Activated effector memory CD4-positive, alpha-beta T cell treated with Interleukin-2 at 50 U/mL for 16 hours (primary cell): Measurements from ENCODE around the gene EIF2A.
A peak's percentile ranks its signal among the peaks of the same experiment; 100 is the strongest.
"Not testable (repeated sequence)": the region's sequence is repeated elsewhere in the genome, so short reads cannot be mapped to it uniquely, and the experiment has no call there.

Experiments used
- DNase-seq: peaks from one replicate; pipeline ENCODE4 v3.0.0-alpha.2; 2020

Gene EIF2A

DNA sequence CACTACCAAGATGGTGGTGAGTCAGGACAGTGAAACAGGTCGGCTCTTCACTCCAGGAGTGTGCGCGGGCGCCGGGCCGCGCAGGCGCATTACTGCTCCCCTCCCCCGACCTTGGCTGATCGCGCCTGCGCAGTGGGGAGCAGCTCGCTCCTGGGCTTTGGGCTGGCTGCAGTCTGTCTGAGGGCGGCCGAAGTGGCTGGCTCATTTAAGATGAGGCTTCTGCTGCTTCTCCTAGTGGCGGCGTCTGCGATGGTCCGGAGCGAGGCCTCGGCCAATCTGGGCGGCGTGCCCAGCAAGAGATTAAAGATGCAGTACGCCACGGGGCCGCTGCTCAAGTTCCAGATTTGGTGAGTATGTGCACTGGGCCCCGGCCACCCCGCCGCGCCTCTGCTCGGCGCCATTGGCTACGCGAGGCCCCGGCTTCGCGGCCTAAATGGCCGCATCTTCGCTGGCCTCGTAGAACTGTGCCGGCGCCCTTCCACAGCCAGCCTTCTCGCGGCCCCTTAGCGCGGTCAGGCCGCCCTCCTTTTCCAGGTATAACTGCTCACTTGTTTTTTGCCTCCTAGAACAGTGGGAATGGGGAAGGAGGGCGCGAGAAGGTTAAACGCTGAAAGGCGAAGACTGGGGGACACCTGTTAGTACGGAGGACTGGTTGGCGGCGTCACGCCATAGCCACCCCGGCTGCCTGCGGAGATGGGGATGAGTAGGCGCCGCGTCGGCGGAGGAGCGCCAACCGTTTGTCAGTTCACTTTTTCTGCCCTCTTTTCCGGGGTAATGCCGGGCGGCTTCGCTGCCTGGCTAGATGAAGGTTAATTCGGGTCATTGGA lies 56.8 kb downstream of the EIF2A start, which contains the start of gene SELENOT:
SELENOT (plus strand) TSS at position 169 of the 827 bp plus-strand sequence; CDS start at position 211, 42 bp downstream.
- DNase-seq: peak; percentile 94

DNA sequence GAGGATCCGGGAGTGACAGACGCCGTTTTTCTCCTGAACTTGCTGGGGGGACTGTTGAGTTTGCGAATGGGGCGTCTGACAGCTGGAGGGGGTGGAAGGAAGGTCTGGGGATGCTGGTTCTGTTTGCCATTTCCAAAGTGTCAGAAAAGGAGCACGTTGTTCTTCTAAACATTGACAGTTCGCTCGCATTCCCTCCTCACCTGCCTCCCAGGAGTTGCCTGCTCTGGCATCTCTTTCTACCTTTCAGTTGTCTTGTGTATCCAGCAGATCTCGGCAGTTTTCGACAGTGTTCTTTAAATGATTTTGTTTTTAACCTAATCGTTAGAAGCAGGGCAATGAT lies 57.4 kb downstream of the EIF2A start:
- no peak for DNase-seq

DNA sequence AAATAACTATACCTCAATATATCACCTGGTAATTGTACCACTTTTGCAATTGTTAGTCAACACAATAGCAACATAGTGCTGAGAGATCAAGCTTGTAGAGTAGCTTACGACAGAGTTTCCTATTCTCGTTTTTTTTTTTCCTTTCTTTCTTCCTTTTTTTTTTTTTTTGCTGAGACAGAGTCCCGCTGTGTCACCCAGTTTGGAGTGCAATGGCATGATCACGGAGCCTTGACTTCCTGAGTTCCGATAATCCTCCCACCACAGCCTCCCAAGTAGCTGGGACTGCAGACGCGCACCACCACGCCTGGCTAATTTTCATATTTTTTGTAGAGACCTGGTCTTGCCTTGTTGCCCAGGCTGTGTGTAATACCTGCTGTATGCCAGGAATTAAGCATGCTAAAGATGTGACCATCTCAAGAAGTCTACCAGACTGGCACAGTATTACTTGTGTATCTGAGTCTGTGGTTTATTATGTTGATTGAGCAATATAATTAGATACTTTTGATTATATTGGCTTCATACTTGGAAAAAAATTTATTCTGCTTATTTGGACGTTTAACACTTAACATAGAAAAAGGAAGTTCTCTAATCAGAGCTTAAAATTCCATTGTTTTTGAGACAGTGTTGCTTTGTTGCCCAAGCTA lies 59.5 kb downstream of the EIF2A start:
- DNase-seq: no peak

DNA sequence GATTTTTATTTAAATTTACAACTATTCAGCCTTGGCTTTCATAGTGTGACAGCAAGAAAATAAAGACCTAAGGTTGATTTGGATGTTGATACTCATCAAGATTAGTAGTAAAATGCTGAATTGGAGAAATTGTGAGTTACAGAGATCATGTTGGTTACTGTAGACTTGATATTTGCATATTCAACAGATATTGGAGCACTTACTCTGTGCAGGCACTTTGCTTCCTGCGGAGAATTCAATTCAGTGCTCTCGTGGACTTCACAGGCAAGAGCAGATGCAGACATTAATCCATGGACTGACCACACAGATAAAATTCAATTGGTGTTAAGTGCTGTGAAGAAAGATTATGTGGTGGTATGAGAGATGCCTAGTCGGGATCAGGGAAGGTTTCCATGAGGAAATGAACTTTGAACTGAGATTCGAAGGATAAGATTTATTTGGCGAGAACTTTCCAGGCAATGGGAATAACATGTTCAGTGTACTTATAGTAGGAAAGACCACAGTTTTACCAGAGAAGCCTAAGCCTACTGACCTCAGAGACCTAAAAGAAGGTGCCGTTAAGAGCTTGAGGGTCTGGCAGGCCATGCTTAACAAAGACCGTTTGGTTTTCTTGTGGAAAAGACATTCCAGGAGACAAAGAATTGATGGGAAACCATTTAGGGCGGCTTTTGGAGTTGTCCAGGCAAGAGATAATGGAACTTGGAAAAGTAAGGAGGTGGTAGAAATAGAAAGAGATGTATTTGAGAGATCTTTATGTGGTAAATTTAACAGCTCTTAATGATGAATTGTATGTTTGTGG lies 60.9 kb downstream of the EIF2A start:
- DNase-seq: no peak

DNA sequence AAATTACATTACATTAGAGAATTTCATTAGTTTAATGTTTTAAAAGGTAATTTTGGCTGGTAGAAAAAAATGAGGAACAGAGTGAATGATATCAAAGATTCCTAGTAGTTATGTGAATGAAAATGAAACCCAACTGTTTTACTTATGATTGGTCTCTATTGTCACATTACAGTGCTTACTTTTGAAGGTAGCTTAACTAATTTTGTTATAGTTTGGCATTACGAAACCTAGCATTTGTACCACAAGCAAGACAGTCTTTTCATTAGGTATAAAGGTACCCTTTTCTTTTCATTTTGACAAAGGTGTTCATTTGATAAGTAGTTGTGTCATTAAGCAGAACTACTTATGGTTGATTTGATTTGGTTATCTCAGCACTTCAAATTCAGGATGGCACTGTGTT lies 63.4 kb downstream of the EIF2A start:
- no peak for DNase-seq

DNA sequence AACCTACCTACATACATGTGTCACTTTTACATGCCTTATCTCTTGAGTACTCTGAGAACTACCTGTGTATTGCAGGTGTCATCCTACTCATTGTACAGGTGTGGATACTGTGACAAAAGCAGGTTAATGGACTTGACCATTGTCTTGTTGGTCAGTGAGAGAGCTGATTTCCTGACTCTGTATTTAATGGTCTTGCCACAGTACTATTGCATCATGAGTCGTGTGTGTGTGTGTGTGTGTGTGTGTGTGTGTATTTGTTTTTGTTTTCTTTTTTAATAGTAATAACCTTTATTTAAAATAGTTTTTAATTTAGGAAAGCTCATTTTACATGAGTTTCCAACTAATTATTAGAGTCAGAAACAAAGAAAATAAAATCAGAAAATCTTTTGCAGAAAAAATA lies 64.2 kb downstream of the EIF2A start:
- DNase-seq: no peak

DNA sequence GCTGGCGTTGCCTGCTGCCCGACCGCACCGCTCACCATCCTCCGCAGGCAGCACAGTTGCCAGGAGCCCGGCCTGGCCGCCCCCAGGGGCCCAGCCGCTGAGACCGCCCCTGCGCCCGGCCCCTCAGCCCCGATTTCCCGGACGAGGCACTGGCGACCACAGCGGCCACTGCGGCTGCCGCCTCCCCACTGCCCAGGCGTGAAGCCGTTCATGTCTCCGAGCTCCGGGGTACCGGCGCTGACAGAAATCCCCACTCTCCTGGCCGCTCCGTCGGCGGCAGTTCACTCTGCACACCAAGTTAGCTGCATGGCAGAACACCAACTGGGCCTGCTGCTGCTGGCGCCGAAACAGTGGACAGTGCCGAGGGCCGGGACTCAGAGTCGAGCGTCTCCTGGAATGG lies 65.1 kb downstream of the EIF2A start:
- no peak for DNase-seq

DNA sequence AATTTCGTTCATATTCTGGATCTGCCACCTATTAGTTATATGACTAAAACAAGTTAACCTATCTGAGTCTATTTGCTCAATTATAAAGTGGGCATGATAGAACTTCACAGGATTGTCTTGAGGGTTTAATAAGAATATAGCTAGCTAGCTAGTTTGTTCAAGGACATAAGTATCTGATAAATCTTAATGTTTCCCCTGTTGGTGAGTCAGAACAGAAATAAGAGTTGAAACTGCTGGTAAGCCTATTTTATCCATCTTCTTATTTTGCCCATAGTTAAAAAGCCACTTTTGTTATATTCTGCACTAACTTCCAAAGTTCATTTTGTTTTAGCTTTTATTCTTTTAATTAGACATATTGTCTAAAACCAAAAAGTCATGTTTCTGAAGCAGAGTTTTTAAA lies 65.9 kb downstream of the EIF2A start:
- DNase-seq: no peak

DNA sequence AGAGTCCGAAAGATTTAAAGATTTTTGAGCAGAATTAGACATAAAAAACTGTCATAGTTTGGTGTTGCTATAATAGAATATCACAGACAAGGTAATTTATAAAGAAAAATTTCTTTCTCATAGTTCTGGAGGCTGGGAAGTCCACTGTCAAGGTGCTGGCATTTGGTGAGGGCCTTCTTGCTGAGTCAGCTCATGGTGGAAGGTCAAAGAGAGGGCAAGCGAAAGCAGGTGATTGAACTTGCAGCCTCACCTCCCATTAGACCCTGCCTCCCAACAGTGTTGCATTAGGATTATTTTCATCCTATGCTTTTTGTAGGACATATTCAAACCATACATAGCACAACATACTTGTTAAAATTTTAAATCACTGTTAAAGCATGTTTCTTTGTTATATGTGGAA lies 66.4 kb downstream of the EIF2A start:
- DNase-seq: no peak

DNA sequence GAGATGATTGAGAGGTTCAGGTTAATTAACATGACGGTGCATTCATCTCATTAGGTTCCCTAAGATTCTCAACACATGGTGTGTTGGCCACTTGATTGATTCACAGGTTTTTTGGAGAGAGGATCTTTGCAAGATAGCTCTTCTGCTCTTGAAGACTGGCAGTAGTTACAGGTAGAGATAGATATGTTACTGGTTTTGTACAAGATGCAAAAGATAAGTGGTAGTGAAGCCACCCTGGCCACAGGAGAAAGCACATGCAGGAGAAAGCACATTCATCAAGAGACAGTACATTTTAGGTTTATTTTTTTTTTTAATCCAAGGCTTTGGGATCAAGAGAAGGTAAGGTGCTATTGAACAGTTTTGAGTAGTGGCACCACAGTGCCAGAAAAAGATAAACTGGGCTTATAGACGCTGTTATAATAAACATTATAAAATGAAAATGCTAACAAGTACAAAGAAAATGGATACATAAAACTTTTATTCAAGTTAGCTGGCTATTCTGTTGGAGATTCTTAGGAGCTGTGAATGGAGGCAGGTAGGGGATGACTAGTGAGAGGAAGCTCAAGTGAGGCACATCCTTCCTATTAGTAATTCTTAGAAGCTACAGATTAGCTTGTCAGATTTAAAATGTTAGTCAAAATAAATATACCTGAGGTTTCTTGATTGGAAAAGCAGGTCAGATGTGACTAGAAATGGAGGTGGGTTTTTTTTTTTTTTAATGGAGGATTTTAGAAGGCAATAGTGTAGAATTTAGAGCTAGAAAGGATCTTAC lies 67.3 kb downstream of the EIF2A start:
- DNase-seq: no peak

DNA sequence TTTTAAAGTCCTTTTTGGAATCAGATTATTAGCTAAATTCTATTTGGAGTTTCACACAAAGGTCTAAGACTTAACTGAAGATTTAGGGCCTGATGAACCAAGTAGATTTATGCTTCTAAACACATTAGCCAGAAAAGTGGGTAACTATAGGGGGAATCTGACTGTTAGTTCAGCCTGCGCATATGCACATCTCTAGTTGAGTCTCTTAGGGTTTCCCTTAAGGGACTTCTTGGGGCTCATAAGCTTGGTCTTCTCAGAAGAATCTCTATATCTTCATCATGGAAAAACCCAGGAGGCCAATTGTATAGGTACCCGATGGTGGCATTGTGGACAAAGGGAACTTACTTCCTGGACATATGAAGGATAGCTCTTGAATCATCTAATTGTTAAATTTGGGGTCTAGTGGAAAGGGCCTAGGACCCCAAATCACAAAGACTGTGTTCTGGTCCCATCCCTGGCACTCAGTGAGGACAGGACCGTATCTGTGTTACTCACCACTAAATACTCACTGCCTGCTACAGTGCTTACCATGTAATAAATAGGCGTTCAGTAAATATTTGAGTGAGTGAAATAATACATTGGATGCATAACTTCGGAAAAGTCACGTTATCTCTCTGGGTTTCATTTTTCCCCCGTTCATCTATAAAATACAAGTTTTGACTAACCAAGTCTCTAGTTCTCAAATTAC lies 73.6 kb downstream of the EIF2A start:
- DNase-seq: no peak

DNA sequence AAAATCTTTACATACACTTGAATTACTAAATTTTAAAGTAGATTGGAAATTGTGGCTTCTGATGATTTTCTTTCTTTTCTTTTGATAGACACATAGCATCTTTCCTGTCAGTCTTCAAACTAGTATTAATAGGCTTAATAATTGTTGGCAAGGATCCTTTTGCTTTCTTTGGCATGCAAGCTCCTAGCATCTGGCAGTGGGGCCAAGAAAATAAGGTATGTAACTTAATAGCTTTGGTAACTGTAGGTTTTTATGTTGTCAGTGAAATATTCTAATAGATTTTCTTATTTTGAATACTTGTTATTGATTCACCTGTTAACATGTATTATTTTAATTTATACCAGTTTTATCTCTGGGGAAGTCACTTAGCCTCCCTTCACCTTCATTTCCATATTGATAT lies 76.4 kb downstream of the EIF2A start:
- DNase-seq: not testable (repeated sequence)

DNA sequence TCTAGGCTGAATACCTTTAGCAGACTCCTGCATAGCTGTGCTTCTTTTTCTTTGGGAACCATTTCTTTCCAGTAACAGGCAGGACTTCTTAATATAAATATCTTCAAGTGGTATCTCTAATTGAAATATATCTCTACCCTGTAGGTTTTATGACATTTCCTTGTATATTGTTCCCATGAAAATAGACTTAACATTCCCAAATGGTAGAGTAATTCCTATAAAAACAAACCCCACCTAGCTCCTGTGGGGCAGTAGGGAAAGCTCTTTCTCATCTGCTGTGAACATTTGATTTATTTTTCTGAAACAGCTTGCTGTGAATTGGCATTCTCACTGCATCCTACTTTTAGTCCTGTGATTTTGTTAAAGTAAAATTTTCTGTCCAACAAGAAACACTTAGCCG lies 77.4 kb downstream of the EIF2A start:
- no peak for DNase-seq

DNA sequence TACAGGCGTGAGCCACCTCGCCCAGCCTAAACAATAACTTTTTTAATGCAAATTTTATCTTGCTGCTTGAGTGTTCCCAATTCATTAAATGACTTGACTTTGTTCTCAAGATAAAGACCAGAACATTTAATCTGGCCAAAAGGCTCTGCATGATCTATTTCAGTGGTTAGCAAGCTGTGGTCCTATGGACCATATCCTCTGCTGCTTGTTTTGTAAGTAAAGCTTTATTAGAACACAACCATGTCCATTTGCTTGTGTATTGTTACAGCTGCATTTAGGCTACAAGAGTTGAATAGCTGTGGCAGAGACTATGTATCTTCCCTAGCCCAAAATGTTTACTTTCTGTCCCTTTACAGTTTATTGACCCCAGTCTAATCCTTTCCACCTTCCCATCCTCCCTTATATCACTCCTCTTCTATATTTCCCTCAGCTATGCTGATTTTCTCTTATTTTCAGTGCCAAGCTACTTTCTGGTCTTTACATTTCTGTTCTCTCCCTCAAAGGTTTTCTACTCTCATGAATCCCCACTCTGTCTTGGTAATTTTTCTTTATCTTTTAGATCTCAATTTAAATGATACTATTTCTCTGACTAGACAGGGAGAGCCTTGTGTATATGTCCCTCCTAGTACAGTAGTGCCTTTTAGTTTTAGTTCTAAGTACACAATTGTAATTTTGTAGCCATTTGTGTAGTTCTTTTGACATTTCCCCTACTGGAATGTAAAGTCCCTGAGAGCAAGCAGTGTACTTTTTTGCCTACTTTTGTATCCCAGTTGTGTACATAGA lies 79.8 kb downstream of the EIF2A start:
- DNase-seq: no peak

DNA sequence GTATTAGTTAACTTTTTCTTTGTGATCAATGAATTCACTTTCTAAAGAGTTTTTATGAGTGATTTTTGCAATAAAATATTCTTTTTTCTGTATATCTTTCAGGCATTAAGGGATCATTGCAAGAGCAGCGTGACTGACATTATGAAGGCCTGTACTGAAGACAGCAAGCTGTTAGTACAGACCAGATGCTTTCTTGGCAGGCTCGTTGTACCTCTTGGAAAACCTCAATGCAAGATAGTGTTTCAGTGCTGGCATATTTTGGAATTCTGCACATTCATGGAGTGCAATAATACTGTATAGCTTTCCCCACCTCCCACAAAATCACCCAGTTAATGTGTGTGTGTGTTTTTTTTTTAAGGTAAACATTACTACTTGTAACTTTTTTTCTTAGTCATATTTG lies 81.0 kb downstream of the EIF2A start:
- DNase-seq: no peak

DNA sequence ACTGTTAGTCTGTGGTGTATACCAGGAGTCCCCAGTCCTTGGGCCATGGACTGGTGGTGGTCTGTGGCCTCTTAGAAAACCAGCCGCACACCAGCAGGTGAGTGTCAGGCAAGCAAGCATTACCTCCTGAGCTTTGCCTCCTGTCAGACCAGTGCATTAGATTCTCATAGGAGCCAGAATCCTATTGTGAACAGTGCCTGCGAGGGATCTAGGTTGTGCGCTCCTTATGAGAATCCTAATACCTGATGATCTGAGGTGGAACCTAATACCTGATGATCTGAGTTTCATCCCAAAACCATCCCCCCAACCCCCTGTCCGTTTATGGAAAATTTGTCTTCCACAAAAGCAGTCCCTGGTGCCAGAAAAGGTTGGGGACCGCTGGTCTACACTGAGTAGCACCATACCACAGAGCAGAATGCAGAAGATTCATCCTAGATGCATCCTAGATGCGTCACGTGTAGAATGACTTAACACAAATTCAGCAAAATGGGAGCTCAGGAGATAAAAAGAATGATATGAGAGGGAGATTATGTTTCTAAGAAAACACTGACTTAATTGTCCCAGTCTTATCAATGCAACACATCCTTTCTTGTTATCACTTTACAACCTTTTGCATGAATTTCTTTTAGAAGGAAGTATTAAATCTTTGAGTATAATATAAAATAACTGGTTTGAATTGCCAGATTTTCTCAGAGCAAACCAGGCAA lies 85.1 kb downstream of the EIF2A start:
- no peak for DNase-seq

DNA sequence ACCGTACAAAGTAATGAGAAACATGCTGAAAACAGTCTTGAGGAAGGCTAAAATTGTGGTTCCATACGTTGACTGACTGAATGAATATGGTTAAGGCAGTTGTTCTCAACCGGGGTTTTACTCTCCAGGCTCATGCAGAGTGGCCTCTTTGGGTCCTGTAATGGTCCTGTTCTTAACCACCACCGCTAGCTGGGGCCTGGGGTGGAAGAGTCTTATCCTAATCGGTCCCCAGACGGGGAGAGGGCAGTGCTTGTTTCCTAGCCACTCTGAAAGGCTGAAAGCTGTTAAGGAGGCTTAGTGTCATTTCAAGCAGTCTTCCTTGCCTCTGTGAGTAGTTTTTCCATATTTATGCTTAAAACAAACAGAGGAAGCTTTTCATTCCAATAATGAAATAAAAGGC lies 88.5 kb downstream of the EIF2A start:
- DNase-seq: no peak

DNA sequence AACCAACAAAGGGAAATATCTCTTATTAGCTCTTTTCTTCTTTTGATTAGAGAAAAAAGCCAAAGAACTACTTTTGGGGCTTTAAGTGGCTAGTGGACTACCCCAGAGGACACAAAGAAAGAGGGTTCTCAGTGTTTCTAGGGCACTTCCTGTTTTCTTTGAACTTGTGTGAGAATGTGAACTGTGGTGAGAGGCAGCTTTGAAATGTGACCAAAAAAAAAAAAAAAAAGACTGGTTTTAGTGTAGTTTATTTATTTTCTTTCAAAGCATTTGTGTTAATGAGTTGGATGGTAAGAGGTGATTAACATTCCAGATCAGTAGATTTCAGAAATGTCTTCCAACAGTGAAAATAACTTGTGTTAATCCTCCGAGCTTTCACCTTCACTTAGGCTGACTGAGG lies 88.9 kb downstream of the EIF2A start:
- DNase-seq: no peak
